Measurements from ENCODE around the gene GSTO1. TPM values are rescaled to one million over a fixed set of nuclear protein-coding genes. Genes with fewer than 3 reads are reported as not detected.

GSTO1 gene
- total and polyA plus RNA-seq, 9 of the 15 experiments (the other 6 are each of a cell fraction or from before 2014, with no cell fraction given), result 136 to 592 (median 237) TPM

GRCh38 chr10:104291439-104291951, 36.8 kb downstream of the GSTO1 start (continued):
- peak; percentile 77 for TF ChIP-seq REST (IDR thresholded peaks at IDR 0.05; ENCODE audit: borderline replicate concordance)
- no peak for TF ChIP-seq REST (CRISPR knock-in tag; IDR thresholded peaks at IDR 0.05; ENCODE audit: low read depth)
- no peak for TF ChIP-seq TRIM25 (IDR thresholded peaks at IDR 0.05; ENCODE audit: borderline replicate concordance)
- peak; percentile 80 to 88 for TF ChIP-seq RAD21 (CRISPR knock-in tag; conservative IDR thresholded peaks at IDR 0.05 in 1 of 2, IDR thresholded peaks at IDR 0.05 in 1 of 2)
- TF ChIP-seq MLLT1 (IDR thresholded peaks at IDR 0.05), result peak in 1 of 2 experiments; percentile 36; a peak in 1 of 4 replicates
- TF ChIP-seq STAG1 (CRISPR knock-in tag; IDR thresholded peaks at IDR 0.05; ENCODE audit: borderline replicate concordance), result peak; percentile 76
- 0 out of 2 replicates have a peak, but pooled peaks have one; percentile 33 for TF ChIP-seq CEBPB (tag; IDR thresholded peaks at IDR 0.05)
- peak; percentile 48 for TF ChIP-seq JUND (IDR thresholded peaks at IDR 0.05; ENCODE audit: borderline replicate concordance, low read depth, low read length)
- TF ChIP-seq JUND (tag; IDR thresholded peaks at IDR 0.05; ENCODE audit: borderline replicate concordance, low read depth, low read length), result peak; percentile 37; the same call in 1 of the 3 replicates
- TF ChIP-seq ETV1 (tag; conservative IDR thresholded peaks at IDR 0.05; ENCODE audit: low read depth), result peak; percentile 58
- 0 out of 2 replicates have a peak, but pooled peaks have one; percentile 26 for TF ChIP-seq TOE1 (IDR thresholded peaks at IDR 0.05; ENCODE audit: borderline replicate concordance)
- no peak for TF ChIP-seq TOE1 (CRISPR knock-in tag; IDR thresholded peaks at IDR 0.05; ENCODE audit: borderline replicate concordance, low read depth)
- TF ChIP-seq XRCC3 (IDR thresholded peaks at IDR 0.05), result no peak
- TF ChIP-seq TFAP4 (CRISPR knock-in tag; IDR thresholded peaks at IDR 0.05; ENCODE audit: borderline replicate concordance), result peak; percentile 39; the same call in 1 of the 2 replicates
- TF ChIP-seq ATF7 (IDR thresholded peaks at IDR 0.05), result 0 out of 2 replicates have a peak, but pooled peaks have one; percentile 39
